NCI-H345 treated with DMSO at 0.1 percent for 48 hours (cell line): ENCODE results near the gene PES1.
"Not testable (repeated sequence)": the region's sequence is repeated elsewhere in the genome, so short reads cannot be mapped to it uniquely, and the experiment has no call there.

Source experiments
- DNase-seq: peaks from one replicate; lab custom pipeline; 2025; ENCODE audit not compliant: unreplicated experiment; lab: John Stamatoyannopoulos, UW

Gene PES1

GRCh38 chr22:30575859-30576258 is 15.9 kb downstream of the PES1 start:
- DNase-seq: no peak

DNA sequence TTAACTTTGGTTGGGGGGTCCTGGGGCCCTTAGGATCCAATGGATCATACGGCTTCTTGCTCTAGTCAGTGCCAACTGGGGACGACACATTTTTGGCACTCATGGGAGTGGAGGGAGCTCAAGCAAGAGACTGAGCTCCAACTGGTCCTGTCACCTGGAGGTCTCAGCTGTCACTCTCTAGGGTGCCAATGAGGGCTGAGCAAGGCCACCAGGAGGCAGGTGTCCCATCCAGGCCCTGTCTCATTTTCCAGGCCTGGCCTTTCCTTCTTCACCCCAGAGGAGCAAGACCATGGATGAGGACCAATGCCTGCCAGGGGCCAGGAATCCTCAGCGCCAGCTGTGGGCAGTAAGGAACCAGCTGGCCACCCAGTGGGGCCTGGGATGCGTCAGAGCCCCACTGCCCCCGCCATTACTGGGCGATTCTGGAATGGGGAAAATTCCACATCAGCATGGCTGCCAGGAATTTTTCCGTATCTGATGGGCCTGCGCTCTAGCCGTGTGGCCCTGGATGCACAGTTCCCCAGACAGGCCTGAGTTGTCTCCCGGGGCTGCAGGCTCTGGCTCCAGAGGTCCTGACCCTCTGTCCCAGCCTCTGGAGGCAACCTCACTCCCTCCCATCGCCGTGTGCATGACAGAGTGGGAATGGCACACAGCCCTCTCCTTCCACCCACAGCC is 16.6 kb downstream of the PES1 start:
- DNase-seq: no peak

DNA sequence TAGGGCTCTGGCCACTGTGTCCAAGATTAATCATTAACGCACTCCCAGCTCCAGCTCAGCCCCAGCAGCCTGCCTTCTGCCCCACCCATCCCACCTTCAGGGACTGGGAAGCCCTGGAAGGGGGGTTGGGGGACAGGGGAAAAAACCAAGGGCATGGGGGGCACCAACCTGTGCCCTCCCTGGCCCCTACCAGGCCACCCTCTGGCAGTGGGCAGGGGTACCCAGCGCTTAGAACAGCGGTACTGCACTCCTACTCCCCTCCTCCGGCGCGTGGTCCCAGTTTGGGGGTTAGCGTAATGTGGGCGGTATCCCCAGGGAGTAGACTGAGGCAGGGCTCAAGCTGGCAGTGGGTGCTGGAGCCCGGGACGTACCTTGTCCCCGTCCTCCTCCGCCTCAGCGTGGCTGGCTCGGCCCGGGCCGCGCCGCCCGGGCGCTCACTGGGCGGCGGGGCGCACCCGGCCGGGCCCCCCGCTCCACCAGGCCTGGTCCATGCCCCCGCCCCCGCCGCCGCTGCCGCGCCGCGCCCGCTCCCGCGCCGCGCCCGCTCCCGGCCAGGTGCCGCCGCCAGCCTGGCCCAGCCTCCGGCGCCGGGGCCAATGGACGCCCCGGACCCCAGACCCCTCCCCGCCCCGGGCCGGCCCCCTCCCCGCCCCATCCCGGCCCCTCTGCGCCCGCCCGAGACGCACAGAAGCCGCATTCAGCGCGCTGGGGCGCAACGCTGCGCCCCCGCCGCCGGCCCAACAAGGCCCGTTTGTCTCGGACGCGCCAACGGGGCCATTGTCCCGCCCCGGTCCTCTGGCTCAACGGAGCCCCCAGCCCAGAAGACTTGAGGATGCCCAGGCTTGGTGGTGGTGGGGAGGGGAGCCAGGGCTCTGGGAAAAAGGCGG is 17.4 kb downstream of the PES1 start, which contains the start of gene GAL3ST1:
TSS of gene GAL3ST1 (minus strand) at position 571 of the 887 bp plus-strand sequence. CDS start 17,273 bp downstream, outside the sequence.
- DNase-seq: no peak

- DNase-seq: no peak
Measured at GRCh38 chr22:30573594-30574094, 18.1 kb downstream of the PES1 start.

GRCh38 chr22:30572840-30573593 is 18.7 kb downstream of the PES1 start:
- DNase-seq: no peak

DNA sequence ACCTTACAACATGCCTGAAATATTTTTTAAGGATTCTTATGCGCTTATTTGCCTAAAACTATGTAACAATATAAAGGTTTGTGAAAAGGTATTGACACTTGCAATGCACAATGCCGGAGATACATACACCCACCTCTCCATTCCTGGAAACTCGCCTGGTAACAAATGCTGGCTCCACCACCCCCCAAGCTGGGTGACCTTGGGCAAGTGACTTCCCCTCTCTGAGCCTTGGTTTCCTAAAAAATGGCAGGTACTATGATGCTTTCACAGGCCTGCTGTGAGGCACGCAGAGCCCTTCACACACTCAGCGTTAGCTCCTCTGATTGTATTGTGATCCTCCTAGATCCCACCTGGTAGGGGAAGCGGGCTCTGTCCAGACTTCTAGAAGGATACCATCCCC is 19.5 kb downstream of the PES1 start:
- DNase-seq: no peak

DNA sequence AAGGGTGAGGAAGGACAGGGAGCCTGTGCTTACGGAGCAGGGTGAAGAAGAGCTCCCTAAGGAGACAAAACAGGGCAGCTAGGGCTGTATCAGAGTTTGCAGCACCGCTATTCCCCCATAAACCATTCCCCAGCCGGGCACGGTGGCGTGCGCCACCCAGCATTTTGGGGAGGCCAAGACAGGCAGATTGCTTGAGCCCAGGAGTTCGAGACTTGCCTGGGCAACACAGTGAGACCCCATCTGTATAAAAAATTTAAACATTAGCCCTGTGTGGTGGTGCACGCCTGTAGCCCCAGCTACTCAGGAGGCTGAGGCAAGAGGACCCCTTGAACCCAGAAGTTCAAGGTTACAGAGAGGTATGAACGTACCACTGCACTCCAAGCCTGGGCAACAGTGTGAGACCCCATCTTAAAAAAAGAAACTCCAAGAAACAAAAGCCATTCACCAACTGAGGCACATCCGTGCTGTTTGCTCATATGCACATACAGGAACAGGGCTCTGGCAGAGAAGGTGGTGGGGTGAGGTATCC is 22.0 kb downstream of the PES1 start:
- DNase-seq: no peak

GRCh38 chr22:30568137-30568805 is 23.4 kb downstream of the PES1 start:
- DNase-seq: no peak

- DNase-seq: not testable (repeated sequence)
Measured at GRCh38 chr22:30567277-30567676, 24.4 kb downstream of the PES1 start.

DNA sequence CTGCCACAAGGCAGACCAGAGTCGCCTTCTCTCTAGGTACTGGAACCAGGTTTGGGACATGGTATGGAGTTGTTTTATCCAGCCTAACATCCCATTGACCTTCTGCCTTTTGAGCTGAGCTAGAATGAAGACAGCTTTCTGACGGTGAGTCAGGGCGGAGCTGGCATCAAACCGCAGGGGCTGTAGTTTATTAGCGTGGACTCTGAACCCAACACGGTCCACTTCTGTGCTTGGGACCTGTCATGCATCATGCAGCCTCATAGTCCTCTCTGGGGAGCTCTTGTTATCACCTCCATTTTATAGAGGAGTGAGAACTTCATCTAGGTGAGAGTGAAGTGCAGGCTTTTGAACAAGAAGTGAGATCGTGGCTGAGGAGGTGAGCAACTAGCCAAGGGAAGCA is 25.6 kb downstream of the PES1 start:
- no peak for DNase-seq

DNA sequence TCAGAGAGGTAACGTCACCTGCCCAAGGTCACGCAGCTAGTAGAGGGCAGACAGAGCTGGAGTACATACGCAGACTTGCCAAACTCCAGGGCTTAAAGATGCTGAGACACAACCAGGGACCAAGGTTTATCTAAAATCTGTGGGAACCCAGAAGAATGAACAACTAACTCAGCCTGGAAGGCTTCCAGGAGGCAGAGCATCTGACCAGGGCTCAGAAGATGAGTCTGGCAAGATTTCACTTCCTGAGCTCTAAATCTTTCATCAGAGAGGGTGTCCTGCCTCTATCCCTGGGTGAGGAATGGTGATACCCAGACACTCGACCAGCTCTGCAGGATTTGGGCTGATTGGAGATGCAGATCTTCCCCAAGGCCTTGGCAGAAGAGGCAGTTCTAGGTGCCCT is 26.4 kb downstream of the PES1 start:
- DNase-seq: no peak

DNA sequence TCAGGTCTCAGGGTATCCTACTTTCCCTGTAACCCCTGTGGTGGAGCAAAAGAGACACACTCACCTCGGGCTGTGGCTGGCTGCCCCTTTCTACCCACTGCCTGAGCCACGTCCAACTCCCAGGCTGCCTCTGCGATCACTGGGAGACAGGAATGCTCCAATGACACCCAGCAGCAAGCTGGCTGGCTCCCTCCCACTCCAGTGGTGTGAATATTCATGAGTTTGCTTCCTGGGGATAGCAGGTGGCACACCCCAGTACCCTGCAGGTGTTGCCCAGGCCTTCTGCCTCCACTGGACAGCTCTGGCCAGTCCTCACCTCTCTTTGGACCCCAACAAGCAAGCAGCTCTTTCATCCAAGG is 27.0 kb downstream of the PES1 start:
- DNase-seq: no peak

DNA sequence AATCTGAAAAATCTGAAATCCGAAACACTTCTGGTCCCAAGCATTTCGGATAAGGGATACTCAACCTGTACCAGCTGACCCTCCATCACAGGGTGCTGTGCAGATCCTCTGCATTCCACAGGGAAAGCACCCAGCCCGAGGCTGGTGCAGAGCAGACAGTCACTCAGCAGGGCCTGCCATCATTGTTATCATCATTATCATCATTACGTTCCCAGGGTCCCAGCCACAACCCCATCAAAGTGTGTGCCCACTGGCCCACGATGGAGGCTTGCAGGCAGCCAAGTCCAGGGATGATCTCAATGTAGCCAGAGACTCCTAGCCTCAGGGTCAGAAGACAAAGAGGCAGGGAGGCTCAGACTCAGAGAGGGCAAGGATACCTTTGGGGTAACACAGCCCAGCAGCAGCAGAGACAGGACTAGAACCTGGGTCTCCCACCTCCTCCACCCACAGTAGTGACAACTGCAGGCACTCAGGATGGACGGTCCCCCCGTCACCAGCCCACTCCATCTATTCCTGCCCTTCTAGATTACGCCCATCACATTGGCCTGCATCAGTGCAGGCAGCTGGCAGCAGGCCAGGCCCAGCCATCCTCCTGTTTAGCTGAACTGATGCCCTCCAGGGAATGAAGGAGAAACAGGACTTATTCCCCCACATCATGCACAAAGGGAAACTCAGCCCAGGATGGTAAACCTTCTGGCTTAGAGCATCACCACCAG is 27.5 kb downstream of the PES1 start:
- DNase-seq: no peak

DNA sequence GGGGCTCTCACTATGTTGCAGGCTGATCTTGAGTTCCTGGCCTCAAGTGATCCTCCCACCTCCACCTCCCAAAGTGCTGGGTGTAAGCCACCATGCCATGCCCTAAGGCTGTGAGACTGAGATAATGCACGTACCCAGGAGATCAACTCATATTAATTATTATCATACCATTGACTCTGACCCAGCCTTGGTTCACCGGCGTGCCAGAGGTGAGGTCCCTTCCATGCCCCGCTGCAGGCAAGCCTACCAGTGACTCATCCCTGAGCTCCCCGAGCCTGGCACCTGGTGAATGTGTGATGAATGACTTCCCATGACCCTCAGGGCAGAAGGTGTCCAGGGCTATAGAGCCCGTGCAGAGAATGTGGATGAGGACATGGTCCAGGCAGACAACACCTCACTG is 29.3 kb downstream of the PES1 start:
- no peak for DNase-seq

DNA sequence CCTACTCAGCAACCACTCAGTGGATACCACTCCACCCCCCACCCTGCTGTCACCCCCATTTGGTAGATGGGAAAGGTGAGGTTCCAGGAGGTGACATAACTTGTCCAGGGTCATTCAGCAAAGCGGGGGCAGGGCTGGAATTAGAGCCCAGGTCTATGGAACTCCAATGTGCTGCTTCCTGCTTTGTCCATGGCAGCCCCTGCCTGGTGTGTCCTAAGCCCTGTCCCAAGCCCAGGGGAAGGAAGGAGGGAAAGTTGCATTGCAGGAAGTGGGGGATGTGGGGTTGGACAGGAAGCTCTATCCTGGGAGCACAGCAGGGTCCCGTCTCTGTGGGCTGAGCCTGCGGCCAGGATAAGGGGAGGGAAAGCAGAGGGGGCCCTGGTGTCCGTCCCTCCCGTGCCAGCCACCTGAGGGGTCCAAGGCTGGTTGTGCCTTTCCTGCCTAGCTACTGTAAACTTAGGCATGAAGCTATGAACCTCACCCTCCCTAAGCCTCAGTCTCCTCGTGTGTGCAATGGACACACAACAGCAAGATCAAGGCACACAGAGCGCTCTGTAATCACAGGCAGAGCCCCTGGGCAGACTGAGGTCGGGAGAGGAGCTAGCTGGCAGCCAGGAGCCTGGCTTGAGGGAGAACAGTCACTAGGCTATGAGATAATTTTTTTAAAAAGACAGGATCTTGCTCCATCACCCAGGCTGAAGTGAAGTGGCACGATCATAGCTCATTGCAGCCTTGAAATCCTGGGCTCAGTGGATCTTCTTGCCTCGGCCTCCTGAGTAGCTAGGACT is 30.1 kb downstream of the PES1 start:
- DNase-seq: no peak

GRCh38 chr22:30560643-30561202 is 31.0 kb downstream of the PES1 start:
- not testable (repeated sequence) for DNase-seq

DNA sequence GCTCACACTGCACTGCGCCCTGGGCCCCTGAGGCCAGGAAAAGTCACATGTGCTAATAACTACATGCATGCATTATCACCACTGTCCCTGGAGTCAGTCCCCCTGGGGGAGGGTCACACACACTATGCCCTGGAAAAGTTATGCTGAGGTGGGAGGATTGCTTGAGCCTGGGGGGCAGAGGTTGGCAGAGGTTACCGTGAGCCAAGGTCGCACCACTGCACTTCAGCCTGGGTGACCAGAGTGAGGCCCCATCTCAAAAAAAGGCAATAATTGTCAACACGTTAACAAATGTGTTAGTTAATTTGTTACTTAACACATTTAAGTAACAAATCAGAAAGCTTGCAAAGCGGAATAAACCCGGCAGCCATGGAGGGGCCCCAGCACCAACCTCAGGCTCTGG is 31.8 kb downstream of the PES1 start:
- DNase-seq: no peak

GRCh38 chr22:30557243-30557642 is 34.5 kb downstream of the PES1 start:
- DNase-seq: no peak

GRCh38 chr22:30556388-30556787 is 35.3 kb downstream of the PES1 start:
- no peak for DNase-seq
